ENCODE measurements around the gene WDR37. TPM values are rescaled to one million over a fixed set of nuclear protein-coding genes. Genes with fewer than 3 reads are reported as not detected.
"Not testable (repeated sequence)": the region's sequence is repeated elsewhere in the genome, so short reads cannot be mapped to it uniquely, and the experiment has no call there.

WDR37 gene
- total RNA-seq, 2 donors from 2014 or later = 16.9 to 20.0 TPM

GRCh38 chr10:1118318-1118717 lies 62.1 kb downstream of the WDR37 start:
- ATAC-seq; intact Hi-C loops (cut with DNase I, micrococcal nuclease); DNase-seq: not testable (repeated sequence)

- intact Hi-C loops (cut with DNase I, micrococcal nuclease) = no loop called here
- no peak for DNase-seq
- ATAC-seq = no peak
These were observed 62.8 kb downstream of the WDR37 start for GRCh38 chr10:1119027-1119426.

DNA sequence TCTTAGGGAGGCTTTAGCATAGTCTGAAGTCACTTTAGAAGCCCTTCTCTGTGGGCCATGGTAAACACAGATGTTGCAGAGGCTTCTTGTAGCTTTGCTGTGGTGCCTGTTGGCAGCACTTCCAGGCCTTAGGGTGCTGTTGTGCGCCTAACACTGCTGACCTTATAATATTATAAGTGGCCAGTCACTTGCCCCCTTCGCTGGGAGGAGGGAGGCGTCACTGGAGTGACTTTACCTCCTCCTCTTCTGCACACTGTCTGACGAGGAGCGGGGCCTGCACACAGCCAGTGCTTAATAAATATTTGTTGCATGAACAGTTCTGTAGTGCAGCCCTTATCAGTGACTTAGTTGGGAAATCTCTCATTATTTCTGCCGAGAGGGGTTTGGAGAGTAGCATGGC lies 63.3 kb downstream of the WDR37 start:
- ATAC-seq = no peak
- no peak for DNase-seq
- intact Hi-C loops (cut with DNase I, micrococcal nuclease) = no loop called here

DNA sequence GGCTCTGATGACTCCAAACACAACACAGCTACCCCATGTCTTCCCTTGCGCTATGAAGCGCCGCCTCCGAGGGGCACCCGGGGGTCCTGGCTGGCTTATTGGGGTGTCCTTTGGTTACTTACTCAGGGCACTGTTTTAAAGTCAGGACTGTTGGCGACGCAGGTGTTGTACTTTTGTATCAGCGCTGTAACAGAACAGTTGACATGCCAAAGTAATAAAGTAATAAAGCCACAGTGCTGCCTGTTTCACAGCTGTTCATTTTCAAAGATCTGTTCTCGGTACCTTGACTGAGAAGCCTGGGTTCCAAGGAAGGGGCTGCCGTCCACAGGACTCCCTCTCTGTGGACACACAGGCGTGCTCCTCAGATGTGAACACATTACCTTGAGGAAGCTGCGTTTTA lies 64.1 kb downstream of the WDR37 start:
- DNase-seq (peak in 1 of 2 donors; percentile 46), ATAC-seq (peak; percentile 73)
- intact Hi-C loops (cut with DNase I, micrococcal nuclease) = no loop called here

- DNase-seq (no peak), ATAC-seq (no peak)
- intact Hi-C loops (cut with DNase I, micrococcal nuclease) = no loop called here
These were observed 64.6 kb downstream of the WDR37 start for GRCh38 chr10:1120801-1121211.

DNA sequence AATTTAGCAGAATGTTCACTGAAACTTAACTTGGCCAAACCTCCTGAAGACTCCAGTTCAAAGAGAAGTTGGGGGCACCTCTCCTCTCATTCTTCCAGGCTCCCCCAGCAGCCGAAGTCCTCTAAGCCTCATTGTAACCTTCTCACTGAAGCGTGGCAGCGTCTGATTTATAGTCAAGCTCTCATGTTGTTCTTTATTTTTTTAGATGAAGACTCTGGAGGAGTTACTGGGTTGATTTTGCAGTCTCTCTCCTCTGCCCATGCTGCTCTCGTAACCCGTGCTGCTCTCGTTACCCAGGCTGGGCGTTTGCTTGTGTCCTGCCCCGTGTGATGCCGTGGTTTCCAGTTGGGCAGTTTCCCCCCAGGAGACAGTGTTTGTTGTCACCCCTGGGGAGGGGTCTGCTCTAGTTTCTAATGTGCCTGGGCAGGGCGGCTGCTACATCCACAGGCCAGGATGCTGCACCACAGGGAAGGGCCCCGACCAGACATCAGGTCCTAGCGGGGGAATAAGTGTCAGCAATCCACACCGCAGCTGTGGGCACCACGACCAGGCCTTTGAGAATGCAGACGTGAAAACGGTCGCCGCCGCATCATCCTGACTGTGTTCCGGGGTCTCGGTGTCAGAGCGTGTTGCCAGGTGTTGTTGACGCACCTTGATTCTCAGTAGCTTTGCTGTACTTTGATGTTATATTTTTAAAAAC lies 65.2 kb downstream of the WDR37 start:
- DNase-seq (no peak), ATAC-seq (no peak)
- intact Hi-C loops (cut with DNase I, micrococcal nuclease) = no loop called here

DNA sequence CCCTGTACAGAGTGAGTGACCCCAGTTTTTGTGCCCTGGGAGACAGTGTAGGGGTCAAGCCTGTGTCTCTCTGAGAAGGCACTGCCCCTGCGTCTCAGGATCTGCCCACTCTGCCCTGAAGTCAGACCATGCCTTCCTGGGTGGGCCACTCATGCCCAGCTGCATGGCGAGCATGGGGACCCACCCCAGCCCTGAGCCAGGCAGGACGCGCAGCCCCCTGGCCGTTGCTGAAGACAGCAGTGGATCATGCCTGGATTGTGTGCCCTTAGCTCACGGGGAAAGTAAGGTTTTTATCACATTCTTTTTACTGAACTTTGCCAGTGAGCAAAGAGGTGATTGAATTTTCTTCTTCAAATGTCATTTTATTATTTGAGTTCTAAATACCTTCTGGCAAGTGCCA lies 66.2 kb downstream of the WDR37 start:
- intact Hi-C loops (cut with DNase I, micrococcal nuclease) = no loop called here
- no peak for DNase-seq
- no peak for ATAC-seq

GRCh38 chr10:1123198-1123597 lies 67.0 kb downstream of the WDR37 start:
- intact Hi-C loops (cut with DNase I, micrococcal nuclease) = no loop called here
- ATAC-seq (no peak), DNase-seq (no peak)

DNA sequence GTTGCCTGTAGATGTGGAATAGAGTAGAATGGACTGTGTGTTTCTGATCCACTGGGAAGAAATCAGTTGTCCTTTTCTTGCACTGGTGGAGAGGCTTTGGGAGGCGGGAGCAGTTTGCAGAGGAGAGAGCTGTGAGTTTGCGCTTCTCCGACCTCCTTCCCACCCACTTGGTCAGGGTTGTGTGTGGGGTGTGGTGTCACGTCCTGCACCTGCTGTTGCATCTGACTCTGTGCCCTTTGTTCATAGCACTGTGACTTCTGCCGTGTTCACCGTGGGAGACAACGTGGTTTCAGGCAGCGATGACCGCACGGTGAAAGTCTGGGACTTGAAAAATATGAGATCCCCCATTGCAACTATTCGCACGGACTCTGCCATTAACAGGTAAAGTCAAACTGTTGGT lies 67.8 kb downstream of the WDR37 start:
- ATAC-seq (no peak), DNase-seq (no peak)
- intact Hi-C loops (cut with DNase I, micrococcal nuclease) = no loop called here

GRCh38 chr10:1124796-1125195 lies 68.6 kb downstream of the WDR37 start:
- intact Hi-C loops (cut with DNase I, micrococcal nuclease) = no loop called here
- DNase-seq = no peak
- ATAC-seq = no peak

DNA sequence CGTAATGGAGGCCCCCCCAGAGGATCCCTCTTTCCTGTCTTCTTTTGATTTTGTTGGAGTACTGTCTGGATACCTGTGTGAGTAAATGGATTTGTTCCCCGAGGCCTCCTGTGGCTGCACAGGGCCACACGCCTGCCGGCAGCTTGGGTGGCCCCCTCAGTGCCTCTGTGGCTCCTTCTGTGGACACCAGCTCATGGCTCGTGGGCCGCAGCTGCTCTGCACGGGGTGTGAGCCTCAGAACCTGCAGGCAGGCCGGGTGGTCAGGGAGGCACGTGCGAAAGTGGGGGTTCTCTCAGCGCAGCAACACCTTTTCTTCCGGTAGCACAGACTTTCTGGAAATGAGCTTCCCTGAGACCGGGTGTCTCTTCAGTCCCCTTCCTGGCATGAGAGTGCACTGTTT lies 70.3 kb downstream of the WDR37 start:
- DNase-seq (no peak), ATAC-seq (no peak)
- intact Hi-C loops (cut with DNase I, micrococcal nuclease) = no loop called here

- ATAC-seq (no peak), DNase-seq (no peak)
- intact Hi-C loops (cut with DNase I, micrococcal nuclease) = no loop called here
These were observed 71.4 kb downstream of the WDR37 start for GRCh38 chr10:1127629-1128028.

DNA sequence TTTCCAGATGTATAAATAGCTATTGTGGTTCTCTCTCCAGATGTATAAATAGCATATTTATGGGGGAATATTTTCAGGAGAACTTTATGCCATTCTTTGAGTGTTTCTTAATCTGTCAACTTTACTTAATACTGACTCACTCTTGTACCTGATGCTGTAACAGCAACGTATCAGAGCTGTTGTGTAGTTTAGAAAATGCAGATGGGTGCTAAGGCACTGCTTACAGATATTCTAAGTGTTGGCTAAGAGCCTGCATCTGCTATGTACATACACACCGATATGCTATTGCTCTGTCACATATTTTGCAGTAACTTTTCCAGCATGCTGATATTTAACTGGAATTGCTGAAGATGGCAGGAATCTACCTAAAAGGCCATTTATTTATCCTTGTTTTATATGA lies 71.9 kb downstream of the WDR37 start:
- intact Hi-C loops (cut with DNase I, micrococcal nuclease) = no loop called here
- DNase-seq = no peak
- ATAC-seq = no peak

DNA sequence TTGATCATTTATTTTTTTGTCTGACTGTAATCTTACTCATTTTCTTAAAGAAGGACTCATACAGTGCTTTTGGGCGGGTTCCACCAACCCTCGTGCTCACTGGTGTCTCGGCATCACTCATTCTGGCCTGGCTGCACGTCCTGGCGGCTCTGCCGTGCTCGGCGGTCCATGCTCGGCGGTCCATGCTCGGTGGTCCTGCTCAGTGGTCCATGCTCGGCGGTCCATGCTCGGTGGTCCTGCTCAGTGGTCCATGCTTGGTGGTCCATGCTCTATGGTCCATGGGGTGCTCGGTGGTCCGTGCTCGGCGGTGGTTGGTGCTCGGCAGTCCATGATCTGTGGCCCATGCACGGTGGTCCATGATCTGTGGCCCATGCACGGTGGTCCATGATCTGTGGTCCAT lies 72.5 kb downstream of the WDR37 start:
- ATAC-seq = no peak
- no peak for DNase-seq
- intact Hi-C loops (cut with DNase I, micrococcal nuclease) = no loop called here

DNA sequence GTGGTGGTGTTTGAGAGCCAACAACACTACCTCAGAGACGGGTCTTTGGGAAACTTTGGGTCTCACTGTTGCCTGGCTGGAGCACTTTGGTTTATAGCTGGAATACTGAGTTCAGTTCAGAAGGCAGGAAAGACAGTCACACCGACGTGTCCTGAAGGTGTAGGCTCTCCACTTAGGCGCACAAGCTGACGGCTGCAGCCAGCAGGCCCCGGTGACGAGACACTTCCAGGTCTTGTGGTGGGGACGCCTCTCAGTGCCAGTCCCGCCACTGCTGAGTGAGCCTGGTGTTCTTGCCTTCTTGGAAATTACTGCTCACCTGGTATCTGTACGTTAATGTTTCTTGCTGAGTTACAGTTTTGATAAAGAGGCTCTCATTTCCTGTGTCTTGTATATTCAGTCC lies 74.0 kb downstream of the WDR37 start:
- no peak for DNase-seq
- intact Hi-C loops (cut with DNase I, micrococcal nuclease) = no loop called here
- no peak for ATAC-seq

DNA sequence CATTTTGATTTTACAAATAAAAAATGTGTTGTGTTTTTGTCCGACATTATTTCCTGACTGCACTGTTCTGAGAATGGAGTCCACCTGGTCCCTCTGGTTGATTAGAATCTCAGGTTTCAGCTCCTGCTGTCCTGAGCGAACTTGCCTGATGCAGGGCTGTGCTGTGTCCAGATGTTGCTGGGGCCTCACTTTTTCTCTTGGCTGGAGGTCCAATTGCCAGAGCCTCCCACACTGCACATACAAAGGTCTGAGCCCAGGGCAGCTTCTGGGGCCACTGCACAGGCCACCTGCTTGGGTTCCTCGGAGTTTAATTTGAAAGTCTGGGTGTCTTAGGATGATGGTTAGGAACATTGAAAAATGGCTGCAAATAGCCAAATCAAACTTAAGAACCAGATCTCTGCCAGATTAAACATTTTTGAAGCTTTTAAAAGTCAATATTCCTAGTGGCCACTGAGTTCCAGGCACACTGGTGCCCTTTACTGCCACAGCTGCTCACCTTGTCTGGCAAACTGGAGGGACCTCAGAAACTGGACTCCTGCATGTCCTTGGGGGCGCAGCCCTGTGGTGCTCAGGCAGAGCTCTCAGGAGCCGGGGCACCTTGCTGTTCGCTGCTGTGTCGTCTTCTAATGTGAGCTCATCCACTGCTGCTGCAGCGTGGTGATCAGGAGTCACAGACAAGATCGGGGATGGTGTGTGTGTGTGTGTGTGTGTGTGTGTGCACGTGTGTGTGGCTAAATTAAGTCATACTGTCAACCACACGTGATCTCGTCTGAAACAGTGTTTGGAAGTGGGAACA lies 75.0 kb downstream of the WDR37 start:
- no peak for ATAC-seq
- no peak for DNase-seq
- intact Hi-C loops (cut with DNase I, micrococcal nuclease) = no loop called here

GRCh38 chr10:1132584-1132983 lies 76.4 kb downstream of the WDR37 start:
- ATAC-seq (no peak), DNase-seq (no peak)
- intact Hi-C loops (cut with DNase I, micrococcal nuclease) = no loop called here

DNA sequence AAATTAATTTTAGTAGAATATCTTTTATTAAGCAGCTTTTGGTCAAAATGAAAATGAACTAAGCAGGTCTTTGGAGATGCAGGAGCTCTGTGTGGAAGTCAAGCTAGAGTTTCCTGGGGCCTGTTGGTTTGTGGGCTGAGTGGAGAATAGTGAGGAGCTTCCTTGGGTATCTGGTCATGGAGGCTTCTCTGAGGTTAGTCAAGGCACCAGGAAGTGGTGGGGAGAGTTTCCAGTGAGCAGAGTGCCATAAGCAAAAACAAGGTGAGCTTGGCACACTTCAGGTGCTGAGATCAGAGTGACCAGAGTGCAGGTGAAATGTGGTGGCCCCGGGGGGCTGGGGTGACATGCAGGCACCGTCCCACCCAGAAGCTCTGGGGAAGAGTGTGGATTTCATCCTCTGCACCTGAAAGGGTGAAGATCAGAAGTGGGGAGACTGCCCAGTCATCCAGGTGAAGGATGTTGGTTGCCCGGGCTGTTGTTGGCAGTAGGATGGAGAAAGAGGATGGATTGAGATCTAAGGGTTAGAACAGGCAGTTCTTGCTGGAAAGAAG lies 77.4 kb downstream of the WDR37 start:
- no peak for ATAC-seq

GRCh38 chr10:1134156-1134555 lies 78.0 kb downstream of the WDR37 start:
- no peak for ATAC-seq
- no peak for DNase-seq
- intact Hi-C loops (cut with DNase I, micrococcal nuclease) = no loop called here

More for the DNA sequence above, 77.4 kb downstream of the WDR37 start:
- intact Hi-C loops (cut with DNase I, micrococcal nuclease) = no loop called here
- no peak for DNase-seq

- intact Hi-C loops (cut with DNase I, micrococcal nuclease) = no loop called here
- DNase-seq = no peak
- peak; percentile 77 for ATAC-seq
These were observed 80.1 kb downstream of the WDR37 start for GRCh38 chr10:1136268-1136667.
